Body of pancreas (tissue), 4 donors: Measurements from ENCODE around the gene EDARADD.

Source experiments
- CTCF ChIP-seq, 7 experiments: fragments of 450-650 bp in 4 of 7; fragments of 200-600 bp in 3 of 7; sonication (generic) in 3 of 7; IDR thresholded peaks; one replicate each; pipeline ENCODE4 v1.5.1; 2016 to 2019; ENCODE audit warnings: antibody characterized with exemption in 7 of 7
- POLR2A ChIP-seq, 3 donors: fragments of 450-650 bp; IDR thresholded peaks; one replicate each; pipeline ENCODE4 v1.6.1; 2016; ENCODE audit warnings: antibody characterized with exemption in 3 of 3, mild to moderate bottlenecking in 2 of 3

DNA sequence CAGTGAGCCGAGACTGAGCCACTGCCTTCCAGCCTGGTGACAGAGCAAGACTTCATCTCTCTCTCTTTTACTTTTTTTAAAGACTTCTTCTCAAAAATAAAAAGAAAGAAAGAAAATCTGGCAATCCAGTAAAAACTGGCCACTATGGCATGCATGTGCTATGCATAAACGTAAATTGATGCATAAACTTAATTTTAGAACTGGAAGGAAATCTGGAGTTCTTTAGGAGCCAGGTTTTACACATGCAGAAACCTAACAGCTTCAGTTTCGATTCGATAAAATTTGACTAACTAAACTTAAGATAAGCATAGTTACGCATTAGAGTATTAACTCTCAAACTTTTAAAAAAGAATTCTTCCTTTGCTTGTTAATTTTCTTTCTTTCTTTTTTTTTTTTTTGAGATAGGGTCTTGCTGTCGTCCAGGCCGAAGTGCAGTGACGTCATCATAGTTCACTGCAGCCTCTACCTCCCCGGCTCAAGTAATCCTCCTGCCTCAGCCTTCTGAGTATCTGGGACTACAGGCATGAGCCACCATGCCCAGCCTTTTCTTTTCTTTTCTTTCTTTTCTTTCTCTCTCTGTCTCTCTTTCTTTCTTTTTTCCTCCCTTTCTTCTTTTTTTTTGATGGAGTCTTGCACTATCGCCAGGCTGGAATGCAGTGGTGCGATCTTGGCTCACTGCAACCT is 117.8 kb downstream of the EDARADD start:
- no peak for TF ChIP-seq CTCF (IDR thresholded peaks at IDR 0.05)
- no peak for TF ChIP-seq POLR2A (IDR thresholded peaks at IDR 0.05)
